Measurements from ENCODE around the gene TRIM51G.
"Not testable (repeated sequence)": the region's sequence is repeated elsewhere in the genome, so short reads cannot be mapped to it uniquely, and the experiment has no call there.

TRIM51G gene

GRCh38 chr11:48983785-48984184, at the start of gene TRIM51G:
TRIM51G (minus strand) TSS chr11:48983885; CDS start chr11:48981695, 2,190 bp downstream.
- ATAC-seq, result not testable (repeated sequence)

- not testable (repeated sequence) for ATAC-seq
These were observed 44.8 kb upstream of the TRIM51G start, which contains the start of gene TRIM49B for GRCh38 chr11:49028523-49028922. TRIM49B (plus strand) TSS chr11:49028823; CDS start chr11:49031600, 2,777 bp downstream.

DNA sequence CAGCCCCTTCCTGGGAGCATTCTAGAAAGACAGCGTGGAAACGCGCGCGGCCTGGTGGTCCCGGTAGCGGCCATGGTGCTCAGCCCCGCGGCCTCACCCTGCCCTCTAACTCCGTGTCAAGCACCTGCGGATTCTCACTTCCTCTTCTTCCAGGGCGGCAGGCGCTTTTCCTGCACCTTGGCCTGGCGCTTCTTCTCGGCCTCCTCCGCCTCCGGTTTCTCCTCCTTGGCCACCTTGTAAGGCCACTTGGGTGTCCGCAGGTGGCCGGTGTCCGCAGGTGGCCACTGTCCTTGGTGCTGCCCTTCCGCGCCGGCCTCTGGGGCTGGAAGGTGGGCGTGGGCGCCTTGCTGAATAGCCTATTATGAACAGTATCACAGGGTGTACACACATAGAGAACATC, 15.1 kb downstream of the TRIM51G start:
- ATAC-seq, result not testable (repeated sequence)

- ATAC-seq, result not testable (repeated sequence)
These were observed 28.2 kb downstream of the TRIM51G start for GRCh38 chr11:48955315-48956049.

DNA sequence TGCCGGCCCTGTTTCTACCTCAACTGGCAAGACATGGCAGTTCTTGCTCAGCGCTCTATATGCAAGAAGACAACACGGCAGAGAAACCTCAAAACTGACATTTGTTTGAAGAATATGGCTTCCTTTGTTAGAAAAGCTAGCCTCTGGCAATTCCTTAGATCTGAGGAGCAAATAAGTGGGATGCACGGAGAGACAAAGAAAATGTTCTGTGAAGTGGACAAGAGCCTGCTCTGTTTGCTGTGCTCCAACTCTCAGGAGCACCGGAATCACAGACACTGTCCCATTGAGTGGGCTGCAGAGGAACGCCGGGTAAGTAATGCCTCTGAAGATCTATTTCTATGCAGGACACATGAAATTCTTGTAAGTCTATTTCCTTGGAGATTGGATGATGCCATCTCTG, 37.9 kb downstream of the TRIM51G start:
- not testable (repeated sequence) for ATAC-seq

Measured in SK-N-SH treated with all-trans-retinoic acid at 6 μM for 48 hours (cell line).